ENCODE data around the gene TREX2.

Gene TREX2

DNA sequence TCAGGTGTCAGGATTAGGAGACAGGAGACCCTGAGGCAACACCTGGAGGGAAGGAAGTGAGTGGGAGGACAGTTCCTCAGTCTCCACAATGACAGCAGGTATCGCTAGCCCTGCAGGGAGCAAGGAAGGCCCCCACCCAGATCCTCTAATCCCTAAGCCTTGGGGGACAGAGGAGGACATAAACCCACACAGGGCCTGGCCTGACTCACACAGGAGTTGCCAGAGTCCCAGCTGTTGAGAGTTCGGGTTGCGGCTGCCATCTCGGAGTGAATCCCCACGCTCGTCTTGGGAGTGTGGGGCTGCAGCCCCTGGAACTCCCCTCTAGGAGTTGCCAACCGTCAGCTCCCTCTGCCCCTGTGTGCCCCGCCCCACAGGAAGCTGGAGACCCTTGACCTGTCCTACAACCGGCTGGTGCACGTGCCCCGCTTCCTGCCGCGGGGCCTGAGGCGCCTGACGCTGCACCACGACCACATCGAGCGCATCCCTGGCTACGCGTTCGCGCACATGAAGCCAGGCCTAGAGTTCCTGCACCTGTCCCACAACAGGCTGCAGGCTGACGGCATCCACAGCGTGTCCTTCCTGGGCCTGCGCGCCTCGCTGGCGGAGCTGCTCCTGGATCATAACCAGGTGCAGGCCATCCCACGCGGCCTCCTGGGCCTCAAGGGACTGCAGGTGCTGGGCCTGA is 39.7 kb upstream of the TREX2 start:
- TF ChIP-seq, protein P1, sequence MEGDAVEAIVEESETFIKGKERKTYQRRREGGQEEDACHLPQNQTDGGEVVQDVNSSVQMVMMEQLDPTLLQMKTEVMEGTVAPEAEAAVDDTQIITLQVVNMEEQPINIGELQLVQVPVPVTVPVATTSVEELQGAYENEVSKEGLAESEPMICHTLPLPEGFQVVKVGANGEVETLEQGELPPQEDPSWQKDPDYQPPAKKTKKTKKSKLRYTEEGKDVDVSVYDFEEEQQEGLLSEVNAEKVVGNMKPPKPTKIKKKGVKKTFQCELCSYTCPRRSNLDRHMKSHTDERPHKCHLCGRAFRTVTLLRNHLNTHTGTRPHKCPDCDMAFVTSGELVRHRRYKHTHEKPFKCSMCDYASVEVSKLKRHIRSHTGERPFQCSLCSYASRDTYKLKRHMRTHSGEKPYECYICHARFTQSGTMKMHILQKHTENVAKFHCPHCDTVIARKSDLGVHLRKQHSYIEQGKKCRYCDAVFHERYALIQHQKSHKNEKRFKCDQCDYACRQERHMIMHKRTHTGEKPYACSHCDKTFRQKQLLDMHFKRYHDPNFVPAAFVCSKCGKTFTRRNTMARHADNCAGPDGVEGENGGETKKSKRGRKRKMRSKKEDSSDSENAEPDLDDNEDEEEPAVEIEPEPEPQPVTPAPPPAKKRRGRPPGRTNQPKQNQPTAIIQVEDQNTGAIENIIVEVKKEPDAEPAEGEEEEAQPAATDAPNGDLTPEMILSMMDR (conservative IDR thresholded peaks at IDR 0.05; ENCODE audit: low read length): no peak
- DNase-seq (ENCODE audit: low read depth): no peak
- no peak overlapping the region for H3K4me3 ChIP-seq (ENCODE audit: low read length)

GRCh38 chrX:153482376-153483015 is 36.6 kb upstream of the TREX2 start:
- DNase-seq (ENCODE audit: low read depth): no peak
- TF ChIP-seq, protein P1 (conservative IDR thresholded peaks at IDR 0.05; ENCODE audit: low read length): no peak
- H3K4me3 ChIP-seq (ENCODE audit: low read length): no peak overlapping the region

DNA sequence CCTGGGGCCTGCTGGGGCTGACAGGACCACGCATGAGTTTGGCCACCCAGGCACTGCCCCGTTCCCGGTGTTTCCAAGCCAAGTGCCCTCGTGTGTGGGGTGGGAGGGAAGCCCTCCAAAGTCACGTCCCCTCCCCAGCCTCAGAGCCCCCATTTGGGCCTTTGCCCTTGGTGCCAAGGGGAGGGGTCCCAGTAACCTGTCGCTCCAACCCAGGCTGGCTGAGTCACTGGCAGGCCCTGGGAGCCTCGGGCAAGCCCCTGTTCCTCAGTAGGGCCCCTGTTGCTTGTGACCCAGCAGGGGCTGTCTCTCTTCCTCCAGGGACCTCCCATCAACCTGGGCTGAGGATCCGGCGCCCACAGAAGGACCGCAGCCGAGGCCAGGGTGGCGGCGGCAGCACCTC is 35.2 kb upstream of the TREX2 start:
- no peak for DNase-seq (ENCODE audit: low read depth)
- TF ChIP-seq, protein P1 (conservative IDR thresholded peaks at IDR 0.05; ENCODE audit: low read length): no peak
- no peak overlapping the region for H3K4me3 ChIP-seq (ENCODE audit: low read length)

DNA sequence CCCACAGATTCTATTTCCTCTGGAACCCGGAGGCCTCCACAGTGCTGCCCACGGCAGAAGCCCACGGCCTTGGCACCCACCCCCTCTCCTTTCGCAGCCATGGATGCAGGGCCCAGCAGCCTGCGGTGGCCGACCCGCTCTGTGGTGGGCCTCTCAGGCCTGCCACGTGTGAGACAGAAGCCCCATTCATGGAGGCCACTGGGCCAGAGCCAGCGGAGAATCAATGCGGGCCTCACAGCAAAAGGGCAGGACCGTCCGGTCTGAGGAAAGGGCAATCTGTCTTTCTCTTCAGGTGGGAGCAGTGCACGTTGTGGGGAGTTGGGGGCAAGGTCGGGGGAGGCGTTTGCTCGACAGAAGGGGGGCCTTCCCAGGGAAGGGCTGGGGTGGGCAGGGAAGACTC is 32.9 kb upstream of the TREX2 start:
- DNase-seq (ENCODE audit: low read depth): no peak
- TF ChIP-seq, protein P1 (conservative IDR thresholded peaks at IDR 0.05; ENCODE audit: low read length): no peak
- no peak overlapping the region for H3K4me3 ChIP-seq (ENCODE audit: low read length)

- H3K4me3 ChIP-seq (ENCODE audit: low read length): no peak overlapping the region
- peak; percentile 67 for DNase-seq (ENCODE audit: low read depth)
- TF ChIP-seq, protein P1 (conservative IDR thresholded peaks at IDR 0.05; ENCODE audit: low read length): no peak
Measured at GRCh38 chrX:153477901-153478300, 32.0 kb upstream of the TREX2 start.

DNA sequence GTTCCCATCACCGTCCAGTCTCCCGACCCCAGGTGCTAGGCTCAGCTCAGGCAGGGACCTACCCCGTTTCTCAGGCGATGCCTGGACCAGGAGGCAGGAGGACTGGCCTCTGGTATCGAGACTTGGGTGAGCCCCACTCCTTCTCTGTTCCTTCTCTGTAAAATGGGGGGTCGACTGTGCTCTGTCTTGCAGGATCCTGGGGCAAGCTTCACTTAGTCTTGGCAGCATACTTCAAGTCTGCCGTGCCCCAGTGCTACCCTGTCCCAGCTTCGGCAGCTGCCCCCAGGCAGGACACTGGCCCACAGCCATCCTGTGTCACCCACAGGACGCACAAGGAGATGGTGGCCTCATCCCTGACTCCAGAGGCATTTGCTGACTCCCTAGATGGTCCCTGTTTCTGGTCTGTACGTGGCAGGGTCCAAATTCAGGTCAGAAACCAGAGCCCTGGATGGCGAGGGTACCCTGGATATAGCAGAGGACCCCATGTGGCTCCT is 31.6 kb upstream of the TREX2 start:
- DNase-seq (ENCODE audit: low read depth): no peak
- H3K4me3 ChIP-seq (ENCODE audit: low read length): no peak overlapping the region
- TF ChIP-seq, protein P1 (conservative IDR thresholded peaks at IDR 0.05; ENCODE audit: low read length): no peak
